Transverse colon (tissue), 4 donors: Measurements from ENCODE around the gene PGLYRP4. TPM values are rescaled to one million over a fixed set of nuclear protein-coding genes. Genes with fewer than 3 reads are reported as not detected.

Experiments
- DNase-seq: peaks from one replicate; pipeline ENCODE4 v3.0.0-alpha.2; 2019
- H3K27ac ChIP-seq, 4 donors: fragments of 200-600 bp; sonication (generic); 2 replicates each; pipeline ENCODE4 v1.5.1; 2016 to 2018; ENCODE audit warnings: inconsistent platforms in 4 of 4
- H3K27me3 ChIP-seq: fragments of 200-600 bp; sonication (generic); 2 replicates; pipeline ENCODE4 v1.5.1; 2017; ENCODE audit warnings: inconsistent platforms
- H3K36me3 ChIP-seq, 4 donors: fragments of 200-600 bp; sonication (generic); 2 replicates each; pipeline ENCODE4 v1.5.1; 2017 to 2019; ENCODE audit warnings: inconsistent platforms in 4 of 4
- H3K4me1 ChIP-seq, 4 donors: fragments of 200-600 bp; sonication (generic); 2 replicates each; pipeline ENCODE4 v1.5.1; 2017 to 2020; ENCODE audit warnings: inconsistent platforms in 4 of 4
- H3K4me3 ChIP-seq, 4 donors: fragments of 200-600 bp; sonication (generic); 1 replicate in 1 of 4; 2 replicates in 3 of 4; pipeline versions ENCODE4 v1.5.1 to v1.6.1; 2017 to 2019; ENCODE audit warnings: inconsistent platforms in 4 of 4
- H3K9me3 ChIP-seq, 2 donors: fragments of 200-600 bp; sonication (generic); 2 replicates each; pipeline ENCODE4 v1.5.1; 2017 to 2019; ENCODE audit warnings: inconsistent platforms in 2 of 2
- EP300 ChIP-seq: sonication (generic); formaldehyde crosslinking; IDR thresholded peaks from one replicate; pipeline ENCODE4 v1.6.1; 2017; ENCODE audit warnings: antibody characterized with exemption, low read depth
- POLR2A ChIP-seq: fragments of 450-650 bp; IDR thresholded peaks from one replicate; pipeline ENCODE4 v1.6.1; 2016; ENCODE audit warnings: antibody characterized with exemption, mild to moderate bottlenecking, moderate library complexity
- POLR2AphosphoS5 ChIP-seq, 3 donors: sonication (generic); formaldehyde crosslinking; IDR thresholded peaks; one replicate each; pipeline ENCODE4 v1.6.1; 2016; ENCODE audit warnings: antibody characterized with exemption in 3 of 3
- WGBS, 2 donors: methylation state at CpG; one replicate each; pipeline ENCODE4 v1.1.5; 2018; ENCODE audit warnings: low coverage in 1 of 2; 5-methylcytosine and 5-hydroxymethylcytosine counted together
- in situ Hi-C, 4 donors: fragments of 200-750 bp; cut with MboI; loops; one replicate each; pipeline versions ENCODE4 v1.15.0 to v1.15.1; 2017; ENCODE audit warnings: low sequenced_read_pairs in 3 of 4, low pct_ligation_motif_present in 1 of 4, low pct_unique_long_range_greater_than_20kb in 1 of 4
- intact Hi-C: fragments of 100-400 bp; cut with DNase I; formaldehyde crosslinking; loops from one replicate; pipeline ENCODE4 v1.15.1; 2023; ENCODE audit warnings: low total_unique reads
- total RNA-seq, 4 donors: library from RNA; depleted of rRNA; stranded (reverse); fragments of >200 nt; gene quantifications; one replicate each; pipeline ENCODE4 v1.1.0, GENCODE V29; 2016
- TF ChIP-seq, protein P1 (sequence below), 5 experiments: fragments of 200-600 bp in 3 of 5; fragments of 450-650 bp in 2 of 5; sonication (generic) in 3 of 5; IDR thresholded peaks; 1 replicate in 2 of 5; 2 replicates in 3 of 5; pipeline ENCODE4 v1.5.1; 2016 to 2017; ENCODE audit warnings: antibody characterized with exemption in 5 of 5, inconsistent platforms in 3 of 5, mild to moderate bottlenecking in 2 of 5, moderate library complexity in 1 of 5

PGLYRP4 gene
- total RNA-seq, 4 donors from 2014 or later, result not detected

- intact Hi-C loops, result no loop called here
- no peak within 1 kb of the TSS for H3K4me3 ChIP-seq
- in situ Hi-C loops, result no loop called here
- TF ChIP-seq EP300 (no peak), POLR2AphosphoS5 (IDR thresholded peaks at IDR 0.05) (no peak), POLR2A (no peak)
- TF ChIP-seq, protein P1, sequence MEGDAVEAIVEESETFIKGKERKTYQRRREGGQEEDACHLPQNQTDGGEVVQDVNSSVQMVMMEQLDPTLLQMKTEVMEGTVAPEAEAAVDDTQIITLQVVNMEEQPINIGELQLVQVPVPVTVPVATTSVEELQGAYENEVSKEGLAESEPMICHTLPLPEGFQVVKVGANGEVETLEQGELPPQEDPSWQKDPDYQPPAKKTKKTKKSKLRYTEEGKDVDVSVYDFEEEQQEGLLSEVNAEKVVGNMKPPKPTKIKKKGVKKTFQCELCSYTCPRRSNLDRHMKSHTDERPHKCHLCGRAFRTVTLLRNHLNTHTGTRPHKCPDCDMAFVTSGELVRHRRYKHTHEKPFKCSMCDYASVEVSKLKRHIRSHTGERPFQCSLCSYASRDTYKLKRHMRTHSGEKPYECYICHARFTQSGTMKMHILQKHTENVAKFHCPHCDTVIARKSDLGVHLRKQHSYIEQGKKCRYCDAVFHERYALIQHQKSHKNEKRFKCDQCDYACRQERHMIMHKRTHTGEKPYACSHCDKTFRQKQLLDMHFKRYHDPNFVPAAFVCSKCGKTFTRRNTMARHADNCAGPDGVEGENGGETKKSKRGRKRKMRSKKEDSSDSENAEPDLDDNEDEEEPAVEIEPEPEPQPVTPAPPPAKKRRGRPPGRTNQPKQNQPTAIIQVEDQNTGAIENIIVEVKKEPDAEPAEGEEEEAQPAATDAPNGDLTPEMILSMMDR (IDR thresholded peaks at IDR 0.05), result no peak
- no peaks in the 10 kb centered on the region for H3K27me3 ChIP-seq
- no peaks in the 10 kb centered on the region for H3K36me3 ChIP-seq
- no peak within 1 kb of the TSS for H3K27ac ChIP-seq
- H3K9me3 ChIP-seq, result no peaks in the 10 kb centered on the region
- WGBS, 2 donors, result 67% methylated on average over 4 of the region's 4 CpGs; no CpG with 5 or more reads in 1 of the 2 donors
- no peaks in the 10 kb centered on the region for H3K4me1 ChIP-seq
- DNase-seq, result no peak
Observed at GRCh38 chr1:153312570-153313186, 36.0 kb downstream of the PGLYRP4 start, which contains the start of gene PGLYRP3. Gene PGLYRP3, minus strand, starts transcription at chr1:153312952. Its CDS starts 2,287 bp downstream, at chr1:153310665.

DNA sequence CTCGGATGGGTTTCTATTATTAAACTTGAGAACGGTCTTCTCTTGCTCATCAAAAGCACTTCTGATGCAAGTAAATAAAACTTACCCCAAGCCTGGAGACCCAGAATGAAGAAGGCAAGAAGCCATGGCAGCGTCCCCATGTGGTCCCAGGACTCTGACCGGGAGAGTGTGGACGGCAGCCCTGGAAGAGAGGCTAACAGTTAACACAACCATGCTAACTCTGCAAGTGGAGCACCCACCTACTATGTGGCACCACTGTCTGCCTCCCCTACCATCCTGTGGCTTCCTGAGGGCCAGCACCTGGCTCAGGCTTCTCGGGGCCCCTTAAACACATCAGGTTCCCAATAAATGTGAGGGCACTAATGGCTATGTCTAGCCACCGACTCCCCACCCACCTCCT lies 38.1 kb downstream of the PGLYRP4 start:
- Histone ChIP-seq H3K9me3 (no peaks in the 10 kb centered on the region), H3K4me1 (no peaks in the 10 kb centered on the region), H3K27me3 (no peaks in the 10 kb centered on the region), H3K4me3 (no peak overlapping the region), H3K27ac (no peak overlapping the region), H3K36me3 (no peaks in the 10 kb centered on the region)
- in situ Hi-C loops, result no loop called here
- 64 to 67% methylated on average over 4 to 7 of the region's 7 CpGs for WGBS, 2 donors
- TF ChIP-seq EP300 (no peak), POLR2A (no peak), POLR2AphosphoS5 (IDR thresholded peaks at IDR 0.05) (no peak)
- TF ChIP-seq, protein P1 (IDR thresholded peaks at IDR 0.05), result no peak
- intact Hi-C loops, result no loop called here
- no peak for DNase-seq

DNA sequence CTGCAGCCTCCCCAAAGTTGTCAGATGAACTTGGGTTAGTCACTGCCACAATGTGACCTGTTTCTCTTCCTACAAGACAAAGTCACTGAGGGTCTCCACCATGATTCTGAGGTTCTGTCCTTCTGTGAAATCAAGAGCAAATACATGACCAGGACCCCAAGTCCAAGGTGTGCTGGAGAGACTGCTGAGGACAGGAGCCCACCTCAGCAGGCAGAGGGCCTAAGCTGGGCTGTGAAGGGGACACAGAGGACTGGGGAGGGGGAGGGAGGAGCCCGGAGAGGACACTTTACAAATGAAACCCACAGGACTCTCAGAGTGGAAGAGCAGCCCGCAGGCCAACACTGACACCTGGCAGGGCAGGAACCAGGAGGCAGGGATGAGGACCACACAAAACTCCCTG lies 39.2 kb downstream of the PGLYRP4 start:
- 60 to 75% methylated on average over 1 to 2 of the region's 2 CpGs for WGBS, 2 donors
- DNase-seq, result no peak
- H3K36me3 ChIP-seq, result no peaks in the 10 kb centered on the region
- H3K4me3 ChIP-seq, result no peak overlapping the region
- no peaks in the 10 kb centered on the region for H3K27me3 ChIP-seq
- H3K9me3 ChIP-seq, result no peaks in the 10 kb centered on the region
- in situ Hi-C loops, result no loop called here
- H3K27ac ChIP-seq, result no peak overlapping the region
- intact Hi-C loops, result no loop called here
- TF ChIP-seq POLR2AphosphoS5 (IDR thresholded peaks at IDR 0.05) (no peak), EP300 (no peak), POLR2A (no peak)
- TF ChIP-seq, protein P1 (IDR thresholded peaks at IDR 0.05), result no peak
- no peaks in the 10 kb centered on the region for H3K4me1 ChIP-seq

- Histone ChIP-seq H3K4me1 (no peaks in the 10 kb centered on the region), H3K27me3 (no peaks in the 10 kb centered on the region), H3K4me3 (no peak overlapping the region), H3K27ac (no peak overlapping the region), H3K36me3 (no peaks in the 10 kb centered on the region), H3K9me3 (no peaks in the 10 kb centered on the region)
- intact Hi-C loops (no loop called here), in situ Hi-C loops (no loop called here)
- TF ChIP-seq EP300 (no peak), POLR2A (no peak)
- no peak for DNase-seq
- WGBS, 2 donors, result 95% methylated on average over 2 of the region's 2 CpGs; no CpG with 5 or more reads in 1 of the 2 donors
Observed at GRCh38 chr1:153308540-153308939, 40.1 kb downstream of the PGLYRP4 start.

DNA sequence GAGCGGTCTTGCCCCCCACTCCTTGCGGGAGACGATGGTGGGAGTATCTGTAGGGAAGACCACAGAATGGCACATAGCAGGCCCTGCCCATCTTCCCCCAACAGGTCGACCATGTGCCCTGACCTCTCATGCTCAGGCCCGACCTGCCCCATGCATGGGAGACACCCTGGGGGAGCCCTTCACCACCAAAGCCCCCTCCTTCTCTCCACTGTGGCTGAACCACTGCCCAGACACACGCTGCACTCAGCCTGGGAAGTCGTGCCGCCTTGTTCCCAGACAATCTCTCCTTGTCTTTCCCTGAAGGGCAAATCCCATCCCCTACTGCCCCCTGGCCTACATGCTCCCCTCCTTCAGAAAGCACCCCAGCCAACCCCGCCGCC lies 41.4 kb downstream of the PGLYRP4 start:
- no peak for TF ChIP-seq POLR2AphosphoS5 (IDR thresholded peaks at IDR 0.05)
- no peak for TF ChIP-seq POLR2A
- TF ChIP-seq EP300, result no peak
- TF ChIP-seq, protein P1 (IDR thresholded peaks at IDR 0.05), result no peak
- Histone ChIP-seq H3K36me3 (no peaks in the 10 kb centered on the region), H3K9me3 (no peaks in the 10 kb centered on the region), H3K27ac (no peak overlapping the region), H3K4me1 (no peaks in the 10 kb centered on the region), H3K4me3 (no peak overlapping the region), H3K27me3 (no peaks in the 10 kb centered on the region)
- WGBS, 2 donors, result 60 to 79% methylated on average over 1 to 10 of the region's 10 CpGs
- intact Hi-C loops, result no loop called here
- in situ Hi-C loops, result no loop called here
- DNase-seq, result no peak
